DOHH2 (cell line): ENCODE measurements around the gene CBFA2T3.

ENCODE experiments used
- H3F3A ChIP-seq: fragments of 200-600 bp; sonication (generic), shearing (Covaris generic); 2 replicates; pipeline ENCODE4 v1.6.0; 2016; ENCODE audit warnings: antibody characterized with exemption, mild to moderate bottlenecking; ENCODE audit not compliant: control insufficient read depth, insufficient read depth
- H3K27ac ChIP-seq: fragments of 200-600 bp; sonication (generic); 2 replicates; pipeline ENCODE4 v1.5.1; 2014; ENCODE audit warnings: low read depth, mild to moderate bottlenecking, low read length, moderate library complexity
- H3K27me3 ChIP-seq: fragments of 200-600 bp; sonication (generic); 2 replicates; pipeline ENCODE4 v1.6.1; 2014; ENCODE audit warnings: mild to moderate bottlenecking, low read length, mixed read lengths; ENCODE audit not compliant: control insufficient read depth
- H3K36me3 ChIP-seq: fragments of 200-600 bp; sonication (generic); 2 replicates; pipeline ENCODE4 v1.6.1; 2014; ENCODE audit warnings: mild to moderate bottlenecking, low read length, moderate library complexity, mixed read lengths; ENCODE audit not compliant: control insufficient read depth
- H3K4me1 ChIP-seq: fragments of 200-600 bp; sonication (generic); 2 replicates; pipeline ENCODE4 v1.6.1; 2014; ENCODE audit warnings: mild to moderate bottlenecking, low read length, mixed read lengths; ENCODE audit not compliant: control insufficient read depth
- H3K4me2 ChIP-seq: fragments of 200-600 bp; sonication (generic); 2 replicates; pipeline ENCODE4 v1.6.0; 2014; ENCODE audit warnings: mild to moderate bottlenecking, low read length, moderate library complexity
- H3K4me3 ChIP-seq: fragments of 200-600 bp; sonication (generic); 2 replicates; pipeline ENCODE4 v1.5.1; 2014; ENCODE audit warnings: mild to moderate bottlenecking, low read length, mixed read lengths
- H3K79me2 ChIP-seq: fragments of 200-600 bp; sonication (generic); 2 replicates; pipeline ENCODE4 v1.6.1; 2014; ENCODE audit warnings: mild to moderate bottlenecking, low read length, mixed read lengths; ENCODE audit not compliant: control insufficient read depth
- H3K9me2 ChIP-seq: fragments of 200-600 bp; sonication (generic); replicated peaks from 2 replicates; pipeline ENCODE4 v1.6.1; 2014; ENCODE audit warnings: mild to moderate bottlenecking, low read length, mixed read lengths; ENCODE audit not compliant: control insufficient read depth
- H3K9me3 ChIP-seq: fragments of 200-600 bp; sonication (generic); 2 replicates; pipeline ENCODE4 v1.6.1; 2014; ENCODE audit warnings: antibody characterized with exemption, low read length, mixed read lengths; ENCODE audit not compliant: control insufficient read depth, insufficient read depth
- H4K20me1 ChIP-seq: fragments of 200-600 bp; sonication (generic); 2 replicates; pipeline ENCODE4 v1.6.0; 2014; ENCODE audit warnings: low read depth, mild to moderate bottlenecking, antibody characterized with exemption, low read length, moderate library complexity; ENCODE audit not compliant: control insufficient read depth, insufficient read depth
- EZH2phosphoT487 ChIP-seq: fragments of 200-600 bp; sonication (generic); IDR thresholded peaks from 2 replicates; pipeline ENCODE4 v1.6.1; 2017; ENCODE audit warnings: borderline replicate concordance, mild to moderate bottlenecking, antibody characterized with exemption, low read length, moderate library complexity, mixed read lengths
- TF ChIP-seq, protein P1 (sequence below): fragments of 200-600 bp; sonication (generic); IDR thresholded peaks from one replicate; pipeline ENCODE4 v1.5.1; 2014; ENCODE audit warnings: antibody characterized with exemption, mild to moderate bottlenecking, low read depth, low read length; ENCODE audit not compliant: poor library complexity, severe bottlenecking

The CBFA2T3 gene

GRCh38 chr16:88985521-88985920 lies 8.5 kb upstream of the CBFA2T3 start:
- no peak for TF ChIP-seq EZH2phosphoT487
- TF ChIP-seq, protein P1, sequence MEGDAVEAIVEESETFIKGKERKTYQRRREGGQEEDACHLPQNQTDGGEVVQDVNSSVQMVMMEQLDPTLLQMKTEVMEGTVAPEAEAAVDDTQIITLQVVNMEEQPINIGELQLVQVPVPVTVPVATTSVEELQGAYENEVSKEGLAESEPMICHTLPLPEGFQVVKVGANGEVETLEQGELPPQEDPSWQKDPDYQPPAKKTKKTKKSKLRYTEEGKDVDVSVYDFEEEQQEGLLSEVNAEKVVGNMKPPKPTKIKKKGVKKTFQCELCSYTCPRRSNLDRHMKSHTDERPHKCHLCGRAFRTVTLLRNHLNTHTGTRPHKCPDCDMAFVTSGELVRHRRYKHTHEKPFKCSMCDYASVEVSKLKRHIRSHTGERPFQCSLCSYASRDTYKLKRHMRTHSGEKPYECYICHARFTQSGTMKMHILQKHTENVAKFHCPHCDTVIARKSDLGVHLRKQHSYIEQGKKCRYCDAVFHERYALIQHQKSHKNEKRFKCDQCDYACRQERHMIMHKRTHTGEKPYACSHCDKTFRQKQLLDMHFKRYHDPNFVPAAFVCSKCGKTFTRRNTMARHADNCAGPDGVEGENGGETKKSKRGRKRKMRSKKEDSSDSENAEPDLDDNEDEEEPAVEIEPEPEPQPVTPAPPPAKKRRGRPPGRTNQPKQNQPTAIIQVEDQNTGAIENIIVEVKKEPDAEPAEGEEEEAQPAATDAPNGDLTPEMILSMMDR: no peak
- H3K4me3 ChIP-seq: peak overlapping the region; percentile 68

DNA sequence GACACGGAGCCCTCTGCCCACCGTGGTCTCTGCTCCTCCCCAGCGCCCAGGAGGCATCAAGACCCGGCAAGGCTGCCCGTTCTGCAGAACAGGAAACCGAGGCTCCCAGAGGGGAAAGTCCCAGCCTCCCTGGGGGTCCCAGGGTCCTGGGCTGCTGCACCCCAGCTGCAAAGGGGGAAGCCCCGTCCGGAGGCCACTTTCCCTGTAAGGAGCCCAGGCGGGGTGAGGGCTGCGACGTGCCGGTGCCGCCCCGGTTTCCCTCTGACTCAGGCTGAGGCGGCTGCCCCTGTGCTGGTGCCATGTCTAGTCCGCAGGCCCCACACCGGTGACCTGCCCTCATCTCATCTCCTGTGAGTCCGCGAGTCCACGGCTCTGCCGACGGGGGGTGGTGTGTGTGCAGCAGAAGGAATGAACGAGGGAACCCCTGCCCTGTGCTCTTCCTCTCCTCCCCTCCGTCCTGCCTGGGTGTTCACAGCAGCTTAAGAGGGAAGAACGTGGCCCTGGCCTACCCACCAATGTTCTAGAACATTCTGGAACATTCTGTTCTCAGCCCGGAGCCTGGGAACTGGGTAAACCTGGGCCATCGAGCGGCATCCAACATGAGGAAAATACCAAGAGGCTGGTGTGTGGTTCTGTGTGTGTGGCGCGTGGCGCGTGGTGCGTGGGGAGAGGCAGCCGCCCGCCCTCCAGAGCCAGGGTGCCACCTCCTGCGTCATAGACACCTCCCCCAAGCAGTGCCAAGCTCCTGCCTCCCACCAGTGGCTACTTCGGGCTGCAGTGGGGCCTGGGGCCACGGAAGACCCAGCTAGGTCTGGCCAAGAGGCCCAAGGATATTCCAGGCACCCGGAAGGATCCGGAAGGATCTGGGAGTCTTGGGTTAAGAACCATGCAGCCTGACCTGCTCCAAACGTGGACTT lies 7.0 kb upstream of the CBFA2T3 start:
- Histone ChIP-seq H3K4me2 (peak overlapping the region; percentile 84), H3F3A (peaks cover 26% of the 10 kb centered on the region), H3K9me2 (no peaks in the 10 kb centered on the region), H4K20me1 (no peaks in the 10 kb centered on the region), H3K36me3 (no peaks in the 10 kb centered on the region), H3K9me3 (no peaks in the 10 kb centered on the region), H3K4me1 (peaks cover 93% of the 10 kb centered on the region), H3K4me3 (peak overlapping the region; percentile 68), H3K27ac (peak overlapping the region; percentile 92), H3K27me3 (no peaks in the 10 kb centered on the region), H3K79me2 (peaks cover 4% of the 10 kb centered on the region; the same call in 1 of the 2 replicates)
- no peak for TF ChIP-seq EZH2phosphoT487
- TF ChIP-seq, protein P1: peak; percentile 30

More at GRCh38 chr16:88985521-88985920, 8.5 kb upstream of the CBFA2T3 start:
- H3K4me2 ChIP-seq: peak overlapping the region; percentile 84
- H3K4me1 ChIP-seq: peaks cover 81% of the 10 kb centered on the region
- peaks cover 4% of the 10 kb centered on the region; the same call in 1 of the 2 replicates for H3K79me2 ChIP-seq
- no peaks in the 10 kb centered on the region for H3K27me3 ChIP-seq
- no peaks in the 10 kb centered on the region for H4K20me1 ChIP-seq
- H3K36me3 ChIP-seq: no peaks in the 10 kb centered on the region
- peaks cover 22% of the 10 kb centered on the region for H3F3A ChIP-seq
- H3K27ac ChIP-seq: peak overlapping the region; percentile 92
- H3K9me3 ChIP-seq: no peaks in the 10 kb centered on the region
- no peaks in the 10 kb centered on the region for H3K9me2 ChIP-seq

- no peaks in the 10 kb centered on the region for H3K9me2 ChIP-seq
- peaks cover 29% of the 10 kb centered on the region for H3F3A ChIP-seq
- peak overlapping the region; percentile 84 for H3K4me2 ChIP-seq
- no peaks in the 10 kb centered on the region for H4K20me1 ChIP-seq
- H3K27me3 ChIP-seq: no peaks in the 10 kb centered on the region
- no peaks in the 10 kb centered on the region for H3K36me3 ChIP-seq
- no peaks in the 10 kb centered on the region for H3K9me3 ChIP-seq
- H3K4me3 ChIP-seq: peak overlapping the region; percentile 68
- peaks cover 96% of the 10 kb centered on the region for H3K4me1 ChIP-seq
- peak overlapping the region; percentile 92 for H3K27ac ChIP-seq
- no peak for TF ChIP-seq EZH2phosphoT487
- TF ChIP-seq, protein P1: no peak
- H3K79me2 ChIP-seq: peaks cover 4% of the 10 kb centered on the region; the same call in 1 of the 2 replicates
These were observed 6.2 kb upstream of the CBFA2T3 start for GRCh38 chr16:88983165-88983564.
